Neutrophil (primary cell): ENCODE measurements around the gene CORO6.

Source experiments
- H3K27ac ChIP-seq: fragments of 200-600 bp; sonication (generic); 2 replicates; pipeline ENCODE4 v1.5.1; 2016; ENCODE audit warnings: mild to moderate bottlenecking, moderate library complexity
- H3K27me3 ChIP-seq: fragments of 200-600 bp; sonication (generic); 2 replicates; pipeline ENCODE4 v1.6.0; 2016; ENCODE audit warnings: mild to moderate bottlenecking
- H3K36me3 ChIP-seq: fragments of 200-600 bp; sonication (generic); 2 replicates; pipeline ENCODE4 v1.5.1; 2017
- H3K4me1 ChIP-seq, 2 experiments: fragments of 200-600 bp in 1 of 2; sonication (generic) in 1 of 2; 1 replicate in 1 of 2; 2 replicates in 1 of 2; pipeline versions ENCODE4 v1.5.1 to v1.6.1; 2013 to 2016; ENCODE audit warnings: low read depth in 1 of 2, low read length in 1 of 2, mild to moderate bottlenecking in 1 of 2, moderate library complexity in 1 of 2; ENCODE audit not compliant: control insufficient read depth in 1 of 2, insufficient read depth in 1 of 2
- H3K4me3 ChIP-seq, 2 experiments: fragments of 200-600 bp in 1 of 2; sonication (generic) in 1 of 2; 1 replicate in 1 of 2; 2 replicates in 1 of 2; pipeline ENCODE4 v1.5.1; 2013 to 2016; ENCODE audit warnings: low read depth in 1 of 2, low read length in 1 of 2, mild to moderate bottlenecking in 1 of 2, moderate library complexity in 1 of 2
- H3K9me3 ChIP-seq: fragments of 200-600 bp; sonication (generic); 2 replicates; pipeline ENCODE4 v1.5.1; 2016
- TF ChIP-seq, protein P1 (sequence below): fragments of 200-600 bp; sonication (generic); IDR thresholded peaks from 2 replicates; pipeline ENCODE4 v1.5.1; 2016; ENCODE audit warnings: antibody characterized with exemption

The CORO6 gene

GRCh38 chr17:29577385-29578211, 45.1 kb downstream of the CORO6 start:
- Histone ChIP-seq H3K4me3 (no peak overlapping the region), H3K36me3 (peaks cover 57% of the 10 kb centered on the region), H3K9me3 (no peaks in the 10 kb centered on the region), H3K4me1 (peaks cover 0 to 8% of the 10 kb centered on the region in 2 experiments), H3K27me3 (peaks cover 3% of the 10 kb centered on the region), H3K27ac (no peak overlapping the region)
- TF ChIP-seq, protein P1, sequence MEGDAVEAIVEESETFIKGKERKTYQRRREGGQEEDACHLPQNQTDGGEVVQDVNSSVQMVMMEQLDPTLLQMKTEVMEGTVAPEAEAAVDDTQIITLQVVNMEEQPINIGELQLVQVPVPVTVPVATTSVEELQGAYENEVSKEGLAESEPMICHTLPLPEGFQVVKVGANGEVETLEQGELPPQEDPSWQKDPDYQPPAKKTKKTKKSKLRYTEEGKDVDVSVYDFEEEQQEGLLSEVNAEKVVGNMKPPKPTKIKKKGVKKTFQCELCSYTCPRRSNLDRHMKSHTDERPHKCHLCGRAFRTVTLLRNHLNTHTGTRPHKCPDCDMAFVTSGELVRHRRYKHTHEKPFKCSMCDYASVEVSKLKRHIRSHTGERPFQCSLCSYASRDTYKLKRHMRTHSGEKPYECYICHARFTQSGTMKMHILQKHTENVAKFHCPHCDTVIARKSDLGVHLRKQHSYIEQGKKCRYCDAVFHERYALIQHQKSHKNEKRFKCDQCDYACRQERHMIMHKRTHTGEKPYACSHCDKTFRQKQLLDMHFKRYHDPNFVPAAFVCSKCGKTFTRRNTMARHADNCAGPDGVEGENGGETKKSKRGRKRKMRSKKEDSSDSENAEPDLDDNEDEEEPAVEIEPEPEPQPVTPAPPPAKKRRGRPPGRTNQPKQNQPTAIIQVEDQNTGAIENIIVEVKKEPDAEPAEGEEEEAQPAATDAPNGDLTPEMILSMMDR = no peak

DNA sequence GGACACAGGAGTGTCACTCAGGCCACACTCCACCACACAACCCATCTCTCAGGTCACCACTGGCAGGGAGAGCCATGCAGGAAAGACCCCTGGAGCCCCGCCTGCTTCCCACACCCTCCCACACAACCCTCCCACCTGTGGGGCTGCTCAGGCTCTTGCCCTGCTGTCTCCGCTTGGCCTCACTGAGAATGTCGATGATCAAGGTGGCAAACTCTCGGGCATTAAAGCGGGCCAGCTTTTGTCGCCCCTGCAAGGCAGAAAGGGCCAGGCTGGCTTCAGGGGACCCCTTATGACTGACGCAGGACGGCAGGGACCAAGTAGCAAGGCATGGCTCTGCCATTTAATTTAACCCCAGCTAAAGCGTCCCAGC, 45.7 kb downstream of the CORO6 start:
- Histone ChIP-seq H3K4me1 (peaks cover 0 to 11% of the 10 kb centered on the region in 2 experiments), H3K27ac (no peak overlapping the region), H3K36me3 (peaks cover 53% of the 10 kb centered on the region), H3K9me3 (no peaks in the 10 kb centered on the region), H3K27me3 (peaks cover 9% of the 10 kb centered on the region), H3K4me3 (no peak overlapping the region)
- TF ChIP-seq, protein P1 = no peak

GRCh38 chr17:29576214-29577000, 46.3 kb downstream of the CORO6 start:
- peaks cover 0 to 11% of the 10 kb centered on the region in 2 experiments for H3K4me1 ChIP-seq
- no peak overlapping the region for H3K4me3 ChIP-seq

GRCh38 chr17:29575511-29576213, 47.0 kb downstream of the CORO6 start:
- TF ChIP-seq, protein P1 = no peak
- Histone ChIP-seq H3K4me3 (no peak overlapping the region), H3K27ac (no peak overlapping the region), H3K9me3 (no peaks in the 10 kb centered on the region), H3K27me3 (peaks cover 11% of the 10 kb centered on the region), H3K4me1 (peaks cover 0 to 11% of the 10 kb centered on the region in 2 experiments), H3K36me3 (peaks cover 47% of the 10 kb centered on the region)

More at GRCh38 chr17:29576214-29577000, 46.3 kb downstream of the CORO6 start:
- Histone ChIP-seq H3K9me3 (no peaks in the 10 kb centered on the region), H3K27me3 (peaks cover 11% of the 10 kb centered on the region), H3K36me3 (peaks cover 48% of the 10 kb centered on the region), H3K27ac (no peak overlapping the region)
- TF ChIP-seq, protein P1 = no peak

DNA sequence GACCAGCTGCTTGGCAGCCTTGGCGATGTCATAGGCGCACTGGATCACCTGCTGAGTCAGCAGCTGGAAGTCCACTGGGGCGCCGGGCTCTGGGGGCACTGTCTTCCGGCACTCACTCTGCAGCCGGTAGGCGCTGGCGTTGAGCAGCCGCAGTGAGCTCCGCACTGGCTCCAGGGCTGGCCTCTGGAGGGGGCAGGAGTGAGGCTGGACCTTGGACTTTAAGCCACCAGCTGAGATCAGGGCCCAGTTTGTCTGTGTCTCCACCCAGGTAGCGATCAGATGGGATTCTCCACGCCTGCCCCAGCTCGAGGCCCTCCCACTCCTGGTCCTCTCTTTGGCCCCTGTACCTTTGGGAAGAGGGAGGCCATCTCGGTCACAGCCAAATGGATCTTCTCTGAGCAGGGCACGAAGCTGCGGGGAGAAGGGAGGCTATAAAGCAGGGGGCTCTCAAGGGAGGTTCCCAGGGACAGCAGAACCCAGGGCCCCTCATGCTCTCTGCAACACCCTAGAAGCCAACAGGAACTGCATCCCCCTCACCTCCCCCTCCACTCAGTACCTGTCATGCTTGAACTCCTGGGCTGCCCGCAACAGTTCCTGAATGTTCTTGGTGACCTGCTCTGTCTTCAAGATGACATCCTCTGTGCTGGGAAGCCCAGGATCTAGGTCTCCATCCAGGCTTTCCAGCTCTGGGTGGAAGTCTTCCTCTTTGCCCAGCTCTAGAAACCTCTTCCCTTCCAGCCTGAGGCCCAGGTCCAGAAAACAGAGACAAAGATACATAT, 47.8 kb downstream of the CORO6 start:
- H3K4me1 ChIP-seq = peaks cover 0 to 8% of the 10 kb centered on the region in 2 experiments
- peaks cover 47% of the 10 kb centered on the region for H3K36me3 ChIP-seq
- TF ChIP-seq, protein P1 = no peak

More for the DNA sequence above, 47.8 kb downstream of the CORO6 start:
- H3K9me3 ChIP-seq = no peaks in the 10 kb centered on the region
- no peak overlapping the region for H3K27ac ChIP-seq
- peaks cover 11% of the 10 kb centered on the region for H3K27me3 ChIP-seq
- H3K4me3 ChIP-seq = no peak overlapping the region
